Nephron (organoid): Measurements from ENCODE around the gene LAMB2.

Source experiments
- H3K27ac Mint-ChIP-seq, 3 experiments: 2 replicates each; pipeline ENCODE4 v1.8.0; 2020; ENCODE audit warnings: mixed read lengths in 3 of 3, mild to moderate bottlenecking in 2 of 3, moderate library complexity in 1 of 3
- H3K27me3 Mint-ChIP-seq: 2 replicates; pipeline ENCODE4 v1.8.0; 2021; ENCODE audit warnings: low read depth, mild to moderate bottlenecking, moderate library complexity, mixed read lengths
- H3K36me3 Mint-ChIP-seq: 2 replicates; pipeline ENCODE4 v1.8.0; 2020; ENCODE audit warnings: low read depth, mixed read lengths
- H3K4me1 Mint-ChIP-seq: 2 replicates; pipeline ENCODE4 v1.8.0; 2020; ENCODE audit warnings: mixed read lengths
- H3K4me3 Mint-ChIP-seq, 3 experiments: 2 replicates each; pipeline ENCODE4 v1.8.0; 2020; ENCODE audit warnings: mild to moderate bottlenecking in 3 of 3, mixed read lengths in 3 of 3, moderate library complexity in 2 of 3
- H3K9me3 Mint-ChIP-seq: 2 replicates; pipeline ENCODE4 v1.8.0; 2020; ENCODE audit warnings: mixed read lengths
- TF ChIP-seq, protein P1 (sequence below), 3 experiments: fragments of 200-600 bp; sonication (generic); IDR thresholded peaks; one replicate each; pipeline ENCODE4 v1.5.0; 2021; ENCODE audit warnings: antibody characterized with exemption in 3 of 3; ENCODE audit not compliant: unreplicated experiment in 3 of 3

Gene LAMB2

GRCh38 chr3:49163609-49164008 is 30.8 kb upstream of the LAMB2 start:
- peaks cover 16% of the 10 kb centered on the region for H3K36me3 Mint-ChIP-seq
- H3K4me1 Mint-ChIP-seq = peaks cover 12% of the 10 kb centered on the region
- H3K27ac Mint-ChIP-seq = no peak overlapping the region
- peak overlapping the region; percentile 96 to 98 (median 97) for H3K4me3 Mint-ChIP-seq
- H3K27me3 Mint-ChIP-seq = no peaks in the 10 kb centered on the region
- no peaks in the 10 kb centered on the region for H3K9me3 Mint-ChIP-seq
- TF ChIP-seq, protein P1, sequence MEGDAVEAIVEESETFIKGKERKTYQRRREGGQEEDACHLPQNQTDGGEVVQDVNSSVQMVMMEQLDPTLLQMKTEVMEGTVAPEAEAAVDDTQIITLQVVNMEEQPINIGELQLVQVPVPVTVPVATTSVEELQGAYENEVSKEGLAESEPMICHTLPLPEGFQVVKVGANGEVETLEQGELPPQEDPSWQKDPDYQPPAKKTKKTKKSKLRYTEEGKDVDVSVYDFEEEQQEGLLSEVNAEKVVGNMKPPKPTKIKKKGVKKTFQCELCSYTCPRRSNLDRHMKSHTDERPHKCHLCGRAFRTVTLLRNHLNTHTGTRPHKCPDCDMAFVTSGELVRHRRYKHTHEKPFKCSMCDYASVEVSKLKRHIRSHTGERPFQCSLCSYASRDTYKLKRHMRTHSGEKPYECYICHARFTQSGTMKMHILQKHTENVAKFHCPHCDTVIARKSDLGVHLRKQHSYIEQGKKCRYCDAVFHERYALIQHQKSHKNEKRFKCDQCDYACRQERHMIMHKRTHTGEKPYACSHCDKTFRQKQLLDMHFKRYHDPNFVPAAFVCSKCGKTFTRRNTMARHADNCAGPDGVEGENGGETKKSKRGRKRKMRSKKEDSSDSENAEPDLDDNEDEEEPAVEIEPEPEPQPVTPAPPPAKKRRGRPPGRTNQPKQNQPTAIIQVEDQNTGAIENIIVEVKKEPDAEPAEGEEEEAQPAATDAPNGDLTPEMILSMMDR (IDR thresholded peaks at IDR 0.05; ENCODE audit: unreplicated experiment in 3 of 3) = no peak

GRCh38 chr3:49162751-49163419 is 30.0 kb upstream of the LAMB2 start:
- Mint-ChIP-seq H3K4me1 (peaks cover 12% of the 10 kb centered on the region), H3K9me3 (no peaks in the 10 kb centered on the region), H3K36me3 (peaks cover 16% of the 10 kb centered on the region), H3K4me3 (peak overlapping the region in 1 of 3 experiments; percentile 34), H3K27me3 (no peaks in the 10 kb centered on the region), H3K27ac (no peak overlapping the region)
- TF ChIP-seq, protein P1 (IDR thresholded peaks at IDR 0.05; ENCODE audit: unreplicated experiment in 3 of 3) = no peak

DNA sequence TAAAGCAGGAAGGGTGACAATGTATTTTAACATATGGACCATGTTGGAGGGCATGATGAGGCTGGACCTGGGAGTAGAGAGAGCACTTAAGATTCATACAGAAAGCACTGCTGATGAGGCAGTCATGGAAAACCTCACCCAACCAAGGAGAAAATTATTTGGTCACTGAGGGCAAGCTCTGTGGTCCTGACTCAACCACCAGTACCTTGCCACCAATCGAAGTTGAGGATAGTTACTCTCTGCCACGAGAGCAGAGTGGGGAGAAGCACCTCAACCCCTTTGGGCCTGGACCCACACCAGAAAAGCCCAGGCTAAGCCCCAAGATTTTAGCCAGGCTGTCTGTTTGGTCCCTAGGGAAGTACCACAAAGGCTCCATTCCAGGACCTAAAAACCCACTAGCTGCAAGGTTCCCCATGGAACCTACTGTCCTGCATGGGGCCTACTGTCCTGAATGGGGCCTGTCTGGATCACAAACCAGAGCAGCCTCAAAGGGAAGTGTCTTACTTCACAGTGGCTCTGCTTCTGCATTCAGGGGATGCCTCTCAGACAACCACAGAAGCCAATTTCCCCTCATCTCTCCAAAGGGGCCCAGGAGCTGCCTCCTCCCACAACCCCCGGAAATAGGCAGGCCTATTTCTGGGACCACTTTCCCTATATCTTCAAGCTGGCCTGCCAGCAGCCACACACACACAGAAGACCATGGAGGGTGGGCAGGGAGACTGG is 29.1 kb upstream of the LAMB2 start:
- Mint-ChIP-seq H3K27me3 (no peaks in the 10 kb centered on the region), H3K27ac (no peak overlapping the region), H3K4me1 (peaks cover 17% of the 10 kb centered on the region), H3K4me3 (peak overlapping the region in 1 of 3 experiments; percentile 38), H3K36me3 (peaks cover 16% of the 10 kb centered on the region), H3K9me3 (no peaks in the 10 kb centered on the region)
- TF ChIP-seq, protein P1 (IDR thresholded peaks at IDR 0.05; ENCODE audit: unreplicated experiment in 3 of 3) = no peak

DNA sequence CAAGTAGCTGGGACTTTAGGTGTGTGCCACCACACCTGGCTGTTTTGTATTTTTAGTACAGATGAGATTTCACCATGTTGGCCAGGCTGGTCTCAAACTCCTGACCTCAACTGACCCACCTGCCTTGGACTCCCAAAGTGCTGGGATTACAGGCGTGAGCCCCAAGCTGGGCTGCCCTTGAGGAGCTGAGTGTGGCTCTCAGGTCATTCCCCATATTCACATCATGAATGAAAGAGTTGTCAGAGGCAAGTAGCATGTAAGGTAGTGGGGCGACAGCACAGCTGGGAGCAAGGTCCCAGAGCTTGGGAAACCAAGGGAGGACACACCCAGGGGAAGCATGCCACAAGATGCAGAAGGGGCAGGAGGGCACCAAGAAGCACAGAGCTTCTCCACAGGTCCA is 28.3 kb upstream of the LAMB2 start:
- TF ChIP-seq, protein P1 (IDR thresholded peaks at IDR 0.05; ENCODE audit: unreplicated experiment in 3 of 3) = no peak
- H3K27me3 Mint-ChIP-seq = no peaks in the 10 kb centered on the region

DNA sequence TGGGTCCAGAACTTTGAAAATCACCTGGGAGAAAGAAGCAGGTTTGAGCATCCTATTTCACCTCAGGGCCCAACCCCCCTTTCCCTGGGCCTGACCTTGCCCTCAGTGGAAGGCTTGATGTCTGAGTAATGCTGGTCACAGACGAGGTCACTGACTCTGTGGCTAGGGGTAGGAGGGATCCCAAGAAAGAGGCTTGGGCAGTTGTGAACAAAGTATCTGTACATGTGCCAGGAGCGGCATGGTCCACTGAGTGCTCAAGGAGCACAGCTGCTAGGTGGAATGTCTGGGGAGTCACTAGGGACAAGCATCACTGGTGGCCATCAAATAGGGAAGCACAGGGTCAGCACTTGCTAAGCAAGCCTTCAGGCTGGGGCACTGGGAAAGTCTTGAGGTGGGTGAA is 25.9 kb upstream of the LAMB2 start:
- TF ChIP-seq, protein P1 (IDR thresholded peaks at IDR 0.05; ENCODE audit: unreplicated experiment in 3 of 3) = no peak
- no peaks in the 10 kb centered on the region for H3K27me3 Mint-ChIP-seq
- no peak overlapping the region for H3K4me3 Mint-ChIP-seq
- H3K27ac Mint-ChIP-seq = no peak overlapping the region
- H3K36me3 Mint-ChIP-seq = peaks cover 7% of the 10 kb centered on the region
- peaks cover 5% of the 10 kb centered on the region for H3K4me1 Mint-ChIP-seq
- no peaks in the 10 kb centered on the region for H3K9me3 Mint-ChIP-seq

More for the DNA sequence above, 28.3 kb upstream of the LAMB2 start:
- no peak overlapping the region for H3K27ac Mint-ChIP-seq
- H3K4me1 Mint-ChIP-seq = peaks cover 17% of the 10 kb centered on the region
- H3K4me3 Mint-ChIP-seq = no peak overlapping the region
- H3K9me3 Mint-ChIP-seq = no peaks in the 10 kb centered on the region
- H3K36me3 Mint-ChIP-seq = peaks cover 16% of the 10 kb centered on the region
